ENCODE measurements around the gene NTM.

Gene NTM

GRCh38 chr11:132208477-132209055, 838.2 kb downstream of the NTM start:
- no peak overlapping the region for H3K4me3 ChIP-seq (ENCODE audit: low read depth, low read length)
- in situ Hi-C loops (cut with HindIII; ENCODE audit: low sequenced_read_pairs) = no loop called here
- no peak for DNase-seq (ENCODE audit: low read depth, low spot score)
- TF ChIP-seq, protein P1, sequence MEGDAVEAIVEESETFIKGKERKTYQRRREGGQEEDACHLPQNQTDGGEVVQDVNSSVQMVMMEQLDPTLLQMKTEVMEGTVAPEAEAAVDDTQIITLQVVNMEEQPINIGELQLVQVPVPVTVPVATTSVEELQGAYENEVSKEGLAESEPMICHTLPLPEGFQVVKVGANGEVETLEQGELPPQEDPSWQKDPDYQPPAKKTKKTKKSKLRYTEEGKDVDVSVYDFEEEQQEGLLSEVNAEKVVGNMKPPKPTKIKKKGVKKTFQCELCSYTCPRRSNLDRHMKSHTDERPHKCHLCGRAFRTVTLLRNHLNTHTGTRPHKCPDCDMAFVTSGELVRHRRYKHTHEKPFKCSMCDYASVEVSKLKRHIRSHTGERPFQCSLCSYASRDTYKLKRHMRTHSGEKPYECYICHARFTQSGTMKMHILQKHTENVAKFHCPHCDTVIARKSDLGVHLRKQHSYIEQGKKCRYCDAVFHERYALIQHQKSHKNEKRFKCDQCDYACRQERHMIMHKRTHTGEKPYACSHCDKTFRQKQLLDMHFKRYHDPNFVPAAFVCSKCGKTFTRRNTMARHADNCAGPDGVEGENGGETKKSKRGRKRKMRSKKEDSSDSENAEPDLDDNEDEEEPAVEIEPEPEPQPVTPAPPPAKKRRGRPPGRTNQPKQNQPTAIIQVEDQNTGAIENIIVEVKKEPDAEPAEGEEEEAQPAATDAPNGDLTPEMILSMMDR (IDR thresholded peaks at IDR 0.05; ENCODE audit: low read depth, low read length) = no peak

DNA sequence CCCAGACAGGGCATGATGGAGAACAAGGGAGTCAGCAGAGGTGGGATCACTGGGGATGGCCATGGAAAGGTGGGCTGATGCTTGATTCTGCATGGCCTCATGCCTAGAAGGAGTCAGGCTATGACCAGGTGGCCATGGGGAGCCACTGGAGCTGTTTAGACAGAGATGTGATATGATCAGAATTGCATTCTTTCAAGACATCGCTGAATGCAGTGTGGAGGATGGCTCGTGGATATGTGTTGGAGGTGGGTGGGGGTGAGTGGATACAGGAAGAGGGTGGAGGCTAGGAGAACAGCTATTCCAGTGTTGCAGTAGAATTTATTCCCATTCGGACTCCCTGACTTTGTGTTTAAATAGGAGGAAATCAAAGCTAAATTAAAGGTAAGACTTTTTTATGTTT, 841.1 kb downstream of the NTM start:
- TF ChIP-seq, protein P1 (IDR thresholded peaks at IDR 0.05; ENCODE audit: low read depth, low read length) = no peak
- in situ Hi-C loops (cut with HindIII; ENCODE audit: low sequenced_read_pairs) = no loop called here
- no peak for DNase-seq (ENCODE audit: low read depth, low spot score)
- no peak overlapping the region for H3K4me3 ChIP-seq (ENCODE audit: low read depth, low read length)

DNA sequence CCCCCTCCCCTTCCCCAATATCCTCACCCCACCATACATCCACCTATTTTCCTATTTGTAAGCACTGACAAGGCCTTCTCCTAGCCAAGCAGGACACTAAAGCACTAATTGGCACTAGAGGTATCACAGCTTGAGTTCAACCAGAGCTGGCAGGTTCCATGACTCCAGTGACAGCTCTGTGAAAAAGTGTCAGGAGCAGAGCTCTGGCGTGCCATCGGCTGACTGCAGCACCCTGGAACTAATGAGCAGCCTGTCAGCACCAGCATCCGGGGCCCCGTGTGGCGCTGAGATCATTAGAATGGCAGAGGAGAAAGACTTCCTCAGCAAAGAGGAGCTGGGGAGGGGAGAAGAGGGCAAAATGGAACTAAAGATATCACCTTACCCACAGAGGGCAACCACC, 847.4 kb downstream of the NTM start:
- no peak overlapping the region for H3K4me3 ChIP-seq (ENCODE audit: low read depth, low read length)
- TF ChIP-seq, protein P1 (IDR thresholded peaks at IDR 0.05; ENCODE audit: low read depth, low read length) = no peak
- in situ Hi-C loops (cut with HindIII; ENCODE audit: low sequenced_read_pairs) = no loop called here
- no peak for DNase-seq (ENCODE audit: low read depth, low spot score)

GRCh38 chr11:132220474-132220873, 850.1 kb downstream of the NTM start:
- in situ Hi-C loops (cut with HindIII; ENCODE audit: low sequenced_read_pairs) = no loop called here
- H3K4me3 ChIP-seq (ENCODE audit: low read depth, low read length) = no peak overlapping the region
- peak; percentile 93 for DNase-seq (ENCODE audit: low read depth, low spot score)
- TF ChIP-seq, protein P1 (IDR thresholded peaks at IDR 0.05; ENCODE audit: low read depth, low read length) = no peak

- in situ Hi-C loops (cut with HindIII; ENCODE audit: low sequenced_read_pairs) = no loop called here
- TF ChIP-seq, protein P1 (IDR thresholded peaks at IDR 0.05; ENCODE audit: low read depth, low read length) = no peak
- H3K4me3 ChIP-seq (ENCODE audit: low read depth, low read length) = no peak overlapping the region
- no peak for DNase-seq (ENCODE audit: low read depth, low spot score)
Measured at GRCh38 chr11:132222345-132222744, 851.9 kb downstream of the NTM start.

- no peak overlapping the region for H3K4me3 ChIP-seq (ENCODE audit: low read depth, low read length)
- no peak for DNase-seq (ENCODE audit: low read depth, low spot score)
- in situ Hi-C loops (cut with HindIII; ENCODE audit: low sequenced_read_pairs) = no loop called here
- TF ChIP-seq, protein P1 (IDR thresholded peaks at IDR 0.05; ENCODE audit: low read depth, low read length) = no peak
Measured at GRCh38 chr11:132226522-132226921, 856.1 kb downstream of the NTM start.

Data from astrocyte of the spinal cord (primary cell).